GM19372 (cell line): Measurements from ENCODE around the gene HIVEP3.

ENCODE experiments used
- ATAC-seq: cut with Tn5 transposase; IDR thresholded peaks from one replicate; pipeline ENCODE4 v1.9.1; 2021; ENCODE audit warnings: mild to moderate bottlenecking, low read depth, moderate library complexity; ENCODE audit not compliant: unreplicated experiment

HIVEP3 gene

GRCh38 chr1:41768583-41768982, 150.1 kb downstream of the HIVEP3 start:
- ATAC-seq: no peak

GRCh38 chr1:41767534-41768525, 150.9 kb downstream of the HIVEP3 start:
- ATAC-seq: no peak

GRCh38 chr1:41766546-41766945, 152.2 kb downstream of the HIVEP3 start:
- ATAC-seq: no peak

DNA sequence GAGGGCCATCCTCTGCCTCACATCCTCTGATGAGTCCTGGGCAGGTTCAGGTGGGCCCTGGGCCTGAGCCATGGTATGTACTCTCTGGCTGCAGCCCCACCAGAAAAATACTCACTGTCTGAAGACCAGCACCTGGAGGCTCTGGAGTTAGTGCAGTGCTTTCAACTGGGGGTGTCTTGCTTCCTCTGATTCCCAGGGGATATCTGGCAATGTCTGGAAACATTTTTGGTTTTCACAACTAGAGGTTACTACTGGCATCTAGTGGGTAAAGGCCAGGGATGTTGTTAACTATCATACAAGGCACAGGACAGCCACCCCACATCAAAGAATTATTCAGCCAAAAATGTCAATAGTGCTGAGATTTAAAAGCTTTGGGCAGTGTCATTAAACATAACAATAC, 152.7 kb downstream of the HIVEP3 start:
- no peak for ATAC-seq

DNA sequence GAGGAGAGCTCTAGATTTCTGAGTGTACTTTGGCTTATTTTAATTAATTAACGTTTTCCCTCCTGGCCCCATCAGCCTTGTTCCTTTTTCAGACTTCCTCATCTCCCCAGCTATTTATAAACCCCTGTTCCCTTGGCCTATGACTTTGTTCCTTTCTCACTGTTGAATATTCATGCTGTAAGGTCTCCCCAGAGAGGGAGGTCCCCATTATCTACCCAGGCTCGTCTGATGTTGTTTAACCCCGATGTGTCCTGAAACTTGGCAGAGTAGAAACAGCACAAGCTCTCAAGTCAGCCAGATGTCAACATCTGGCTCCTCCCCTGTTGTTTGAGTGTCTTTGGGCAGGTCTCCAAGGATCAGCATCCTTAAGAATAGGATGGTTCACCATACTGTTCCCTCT, 153.6 kb downstream of the HIVEP3 start:
- no peak for ATAC-seq

GRCh38 chr1:41764656-41765055, 154.1 kb downstream of the HIVEP3 start:
- ATAC-seq: no peak

DNA sequence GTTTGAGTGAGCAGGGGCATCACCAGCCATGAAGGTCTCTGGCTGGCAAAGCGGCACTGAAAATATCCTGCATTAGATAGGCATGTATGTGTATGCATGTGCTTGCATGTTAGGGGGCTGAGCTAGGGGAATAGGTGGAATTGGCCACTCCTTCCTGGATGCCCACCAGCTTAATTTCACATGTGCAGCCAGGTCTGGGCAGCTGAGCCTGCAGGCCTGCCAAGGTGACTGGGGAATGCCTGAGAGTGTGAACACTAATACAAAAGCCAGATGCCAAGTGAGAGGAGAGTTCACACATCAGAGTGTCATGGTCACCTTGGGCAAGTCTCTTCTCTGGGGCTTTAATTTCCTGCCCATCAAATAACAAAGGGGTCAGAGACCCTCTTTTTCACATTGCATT, 155.9 kb downstream of the HIVEP3 start:
- no peak for ATAC-seq

- no peak for ATAC-seq
Measured at GRCh38 chr1:41762251-41762650, 156.5 kb downstream of the HIVEP3 start.

GRCh38 chr1:41758904-41759548, 159.7 kb downstream of the HIVEP3 start:
- no peak for ATAC-seq

GRCh38 chr1:41758500-41758899, 160.2 kb downstream of the HIVEP3 start:
- no peak for ATAC-seq

- ATAC-seq: no peak
Measured at GRCh38 chr1:41754540-41754939, 164.2 kb downstream of the HIVEP3 start.

GRCh38 chr1:41752514-41753170, 166.1 kb downstream of the HIVEP3 start:
- no peak for ATAC-seq

- no peak for ATAC-seq
Measured at GRCh38 chr1:41751804-41752513, 166.8 kb downstream of the HIVEP3 start.

DNA sequence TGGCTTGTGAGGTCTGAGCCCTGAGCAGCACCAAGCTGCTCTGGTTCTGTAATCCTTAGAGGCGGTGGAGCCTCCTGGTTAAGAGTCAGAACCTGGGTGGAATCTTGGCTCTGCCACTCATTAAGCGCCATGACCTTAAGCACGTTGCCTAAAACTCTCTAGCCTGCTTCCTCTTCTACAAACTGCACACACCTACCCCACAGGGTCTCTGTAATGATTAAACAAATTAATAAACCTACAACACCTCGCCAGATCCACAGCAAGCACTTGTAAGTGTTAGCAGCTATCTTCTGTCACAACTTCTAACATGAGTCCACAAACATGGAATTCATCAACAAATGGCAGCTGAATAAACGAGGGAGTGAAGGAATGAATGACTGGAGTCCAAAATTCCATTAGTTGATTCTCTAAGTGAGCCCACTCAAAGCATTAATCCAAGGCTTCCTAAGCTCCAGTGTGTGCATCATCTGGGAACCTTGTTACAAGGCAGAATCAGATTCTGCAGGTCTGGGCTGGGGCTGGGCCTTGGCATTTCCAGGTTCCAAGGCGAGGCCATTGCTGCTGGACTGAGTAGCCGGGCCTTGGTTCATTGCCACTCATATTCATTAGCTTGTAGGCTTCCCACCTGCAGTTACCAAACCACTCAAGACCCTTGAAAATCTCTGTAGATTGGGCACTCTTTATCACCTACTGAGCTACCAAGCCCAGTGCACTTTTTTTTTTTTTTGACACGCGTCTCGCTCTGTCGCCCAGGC, 168.6 kb downstream of the HIVEP3 start:
- ATAC-seq: no peak

GRCh38 chr1:41745022-41745421, 173.7 kb downstream of the HIVEP3 start:
- no peak for ATAC-seq

DNA sequence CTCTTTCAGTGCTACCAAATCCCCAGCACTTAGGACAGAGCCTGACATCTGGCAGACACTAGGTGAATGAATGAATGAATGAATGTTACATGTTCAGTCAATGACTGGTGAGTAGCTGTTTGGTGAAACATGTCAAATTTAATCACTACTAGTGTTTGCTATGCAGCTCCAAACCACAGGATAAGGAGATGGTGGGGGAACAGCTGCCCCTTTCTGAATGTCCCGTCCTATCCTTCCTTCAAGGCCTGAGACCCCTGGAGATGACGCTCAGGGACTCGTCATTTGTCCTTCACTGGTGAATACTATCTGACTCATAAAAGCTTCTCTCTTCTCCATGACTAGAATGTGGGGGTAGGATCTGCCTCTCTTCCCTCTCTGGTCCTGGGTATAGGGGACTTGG, 175.4 kb downstream of the HIVEP3 start:
- no peak for ATAC-seq

GRCh38 chr1:41742219-41742618, 176.5 kb downstream of the HIVEP3 start:
- ATAC-seq: no peak

GRCh38 chr1:41741244-41741643, 177.5 kb downstream of the HIVEP3 start:
- no peak for ATAC-seq

DNA sequence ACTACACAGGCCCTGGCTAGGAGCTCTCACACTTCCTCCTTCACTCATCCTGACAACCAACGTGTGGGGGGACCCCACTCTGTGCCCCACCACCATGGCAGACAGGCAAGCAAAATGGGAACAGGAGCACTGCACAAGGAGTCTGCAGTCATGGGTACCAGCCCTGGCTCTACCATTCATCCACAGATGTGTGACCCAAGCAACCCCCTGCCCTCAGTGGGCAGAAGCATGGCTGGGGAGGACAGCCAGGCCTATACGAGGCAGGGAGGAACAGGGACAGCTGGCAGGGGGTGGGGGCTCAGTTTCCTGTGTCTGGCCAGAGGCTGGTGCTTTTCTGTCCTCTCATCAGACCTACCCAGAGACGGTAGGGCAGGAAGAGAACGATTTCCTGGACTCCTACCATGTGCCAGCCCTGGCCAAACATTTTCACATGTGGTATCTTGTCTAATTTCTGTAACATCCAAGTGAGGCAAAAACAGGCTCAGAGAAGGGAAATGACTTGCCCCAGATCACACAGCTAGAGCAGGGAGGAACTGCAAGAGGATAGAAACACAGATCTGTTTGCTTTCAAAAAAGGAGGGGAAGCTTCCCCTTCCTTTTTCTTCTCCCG, 178.0 kb downstream of the HIVEP3 start:
- ATAC-seq: no peak
